Keratinocyte (primary cell): ENCODE measurements around the gene ERBB2.

Experiments
- CTCF ChIP-seq, 3 experiments: IDR thresholded peaks in 1 of 3; conservative IDR thresholded peaks in 1 of 3; optimal IDR thresholded peaks in 1 of 3; 2 replicates in 2 of 3; 3 replicates in 1 of 3; pipeline versions ENCODE3 to v1.5.1; 2011; ENCODE audit warnings: low read length in 3 of 3, mild to moderate bottlenecking in 3 of 3, moderate library complexity in 2 of 3, control low read depth in 1 of 3, inconsistent platforms in 1 of 3; ENCODE audit not compliant: insufficient read depth in 2 of 3; ENCODE audit errors: extremely low read depth in 1 of 3
- EZH2 ChIP-seq: IDR thresholded peaks from one replicate; pipeline ENCODE4 v1.6.1; 2012; ENCODE audit warnings: inconsistent platforms, mild to moderate bottlenecking, low read length, moderate library complexity

GRCh38 chr17:39738568-39738901, 38.7 kb downstream of the ERBB2 start:
- no peak for TF ChIP-seq EZH2
- TF ChIP-seq CTCF (optimal IDR thresholded peaks at IDR 0.05 in 1 of 3, IDR thresholded peaks at IDR 0.05 in 1 of 3, conservative IDR thresholded peaks at IDR 0.05 in 1 of 3; ENCODE audit: extremely low read depth in 1 of 3, insufficient read depth in 2 of 3, low read length in 3 of 3), result no peak
